ENCODE data around the gene SPG7. TPM values are rescaled to one million over a fixed set of nuclear protein-coding genes. Genes with fewer than 3 reads are reported as not detected.

The SPG7 gene
- total RNA-seq, 3 donors from 2014 or later (not counting 1 experiment from before 2014, with no cell fraction given), result 142 to 195 (median 180) TPM

- Histone ChIP-seq H3K27me3 (ENCODE audit: control insufficient read depth, insufficient read depth, low read length) (no peaks in the 10 kb centered on the region), H3K4me3 (ENCODE audit: low read length) (no peak overlapping the region), H3K27ac (ENCODE audit: low read length) (no peak overlapping the region), H3K4me1 (ENCODE audit: control insufficient read depth, insufficient read depth, low read length) (peaks cover 34% of the 10 kb centered on the region), H3K9me3 (ENCODE audit: control insufficient read depth, insufficient read depth, low read length) (no peaks in the 10 kb centered on the region), H3K36me3 (ENCODE audit: control insufficient read depth, insufficient read depth, low read length) (peaks cover 37% of the 10 kb centered on the region)
- DNase-seq, result no peak
- Mint-ChIP-seq H3K27ac (peak overlapping the region in 1 of 2 donors; percentile 77), H3K27me3 (ENCODE audit: low read depth in 2 of 2) (no peaks in the 10 kb centered on the region), H3K9me3 (no peaks in the 10 kb centered on the region), H3K4me3 (no peak overlapping the region), H3K4me1 (peaks cover 27 to 32% of the 10 kb centered on the region in 2 donors), H3K36me3 (peaks cover 11% of the 10 kb centered on the region)
- no peak for ATAC-seq
- TF ChIP-seq CTCF (IDR thresholded peaks at IDR 0.05), result no peak
- intact Hi-C loops (cut with micrococcal nuclease), result loop anchor here (10.0 kb wide), 1 partner anchor 90 kb away; the partner anchor contains the start of genes CHMP1A and SPATA33
- 48% methylated on average over 3 of the region's 3 CpGs for WGBS (ENCODE audit: insufficient coverage)
These were observed 57.0 kb downstream of the SPG7 start for GRCh38 chr16:89565256-89565505.

GRCh38 chr16:89565506-89566372, 57.5 kb downstream of the SPG7 start:
- H3K27ac ChIP-seq (ENCODE audit: low read length), result no peak overlapping the region
- ATAC-seq (peak; percentile 56 to 64 (median 63)), DNase-seq (peak in 1 of 2 donors; percentile 62)
- H3K27me3 ChIP-seq (ENCODE audit: control insufficient read depth, insufficient read depth, low read length), result no peaks in the 10 kb centered on the region
- H3K4me1 ChIP-seq (ENCODE audit: control insufficient read depth, insufficient read depth, low read length), result peaks cover 34% of the 10 kb centered on the region
- 4% methylated on average over 46 of the region's 46 CpGs for WGBS (ENCODE audit: insufficient coverage)
- peaks cover 37% of the 10 kb centered on the region for H3K36me3 ChIP-seq (ENCODE audit: control insufficient read depth, insufficient read depth, low read length)
- Mint-ChIP-seq H3K27me3 (ENCODE audit: low read depth in 2 of 2) (no peaks in the 10 kb centered on the region), H3K36me3 (peaks cover 11% of the 10 kb centered on the region), H3K27ac (peak overlapping the region in 1 of 2 donors; percentile 77), H3K4me3 (peak overlapping the region; percentile 72), H3K9me3 (no peaks in the 10 kb centered on the region), H3K4me1 (peaks cover 27 to 32% of the 10 kb centered on the region in 2 donors)
- no peak overlapping the region for H3K4me3 ChIP-seq (ENCODE audit: low read length)
- peak; percentile 20 for TF ChIP-seq CTCF (IDR thresholded peaks at IDR 0.05)
- H3K9me3 ChIP-seq (ENCODE audit: control insufficient read depth, insufficient read depth, low read length), result no peaks in the 10 kb centered on the region
- intact Hi-C loops (cut with micrococcal nuclease), result loop anchor here (10.0 kb wide), 1 partner anchor 89 kb away; the partner anchor contains the start of genes CHMP1A and SPATA33

- H3K4me1 ChIP-seq (ENCODE audit: control insufficient read depth, insufficient read depth, low read length), result peaks cover 24% of the 10 kb centered on the region
- intact Hi-C loops (cut with micrococcal nuclease), result loop anchor here (10.0 kb wide), 1 partner anchor 87 kb away; the partner anchor contains the start of genes CHMP1A and SPATA33
- ATAC-seq (no peak), DNase-seq (no peak)
- Mint-ChIP-seq H3K36me3 (peaks cover 1% of the 10 kb centered on the region), H3K9me3 (no peaks in the 10 kb centered on the region), H3K27me3 (ENCODE audit: low read depth in 2 of 2) (peaks cover 12% of the 10 kb centered on the region in 2 donors), H3K4me3 (no peak overlapping the region), H3K4me1 (peaks cover 10 to 30% of the 10 kb centered on the region in 2 donors), H3K27ac (no peak overlapping the region)
- 92% methylated on average over 27 of the region's 30 CpGs for WGBS (ENCODE audit: insufficient coverage)
- no peaks in the 10 kb centered on the region for H3K9me3 ChIP-seq (ENCODE audit: control insufficient read depth, insufficient read depth, low read length)
- no peak overlapping the region for H3K27ac ChIP-seq (ENCODE audit: low read length)
- peaks cover 20% of the 10 kb centered on the region for H3K36me3 ChIP-seq (ENCODE audit: control insufficient read depth, insufficient read depth, low read length)
- TF ChIP-seq CTCF (IDR thresholded peaks at IDR 0.05), result no peak
- no peak overlapping the region for H3K4me3 ChIP-seq (ENCODE audit: low read length)
- H3K27me3 ChIP-seq (ENCODE audit: control insufficient read depth, insufficient read depth, low read length), result no peaks in the 10 kb centered on the region
These were observed 59.7 kb downstream of the SPG7 start for GRCh38 chr16:89567656-89568594.

All from natural killer cell (primary cell).